DMS153 treated with DMSO at 0.1 percent for 48 hours (cell line): ENCODE results near the gene CLASP2.
"Not testable (repeated sequence)": the region's sequence is repeated elsewhere in the genome, so short reads cannot be mapped to it uniquely, and the experiment has no call there.

Source experiments
- DNase-seq: peaks from one replicate; lab custom pipeline; 2025; ENCODE audit not compliant: unreplicated experiment; lab: John Stamatoyannopoulos, UW

Gene CLASP2

DNA sequence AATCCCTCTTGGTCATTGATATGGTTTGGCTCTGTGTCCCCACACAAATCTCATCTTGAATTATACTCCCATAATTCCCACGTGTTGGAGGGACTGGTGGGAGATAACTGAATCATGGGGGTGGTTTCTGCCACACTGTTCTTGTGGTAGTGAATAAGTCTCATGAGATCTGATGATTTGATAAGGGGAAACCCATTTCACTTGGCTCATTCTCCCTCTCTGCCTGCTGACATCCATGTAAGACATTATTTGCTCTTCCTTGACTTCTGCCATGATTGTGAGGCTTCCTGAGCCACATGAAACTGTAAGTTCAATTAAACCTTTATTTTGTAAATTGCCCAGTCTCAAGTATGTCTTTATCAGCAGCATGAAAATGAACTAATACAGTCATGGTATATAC lies 171.0 kb downstream of the CLASP2 start:
- DNase-seq: no peak

DNA sequence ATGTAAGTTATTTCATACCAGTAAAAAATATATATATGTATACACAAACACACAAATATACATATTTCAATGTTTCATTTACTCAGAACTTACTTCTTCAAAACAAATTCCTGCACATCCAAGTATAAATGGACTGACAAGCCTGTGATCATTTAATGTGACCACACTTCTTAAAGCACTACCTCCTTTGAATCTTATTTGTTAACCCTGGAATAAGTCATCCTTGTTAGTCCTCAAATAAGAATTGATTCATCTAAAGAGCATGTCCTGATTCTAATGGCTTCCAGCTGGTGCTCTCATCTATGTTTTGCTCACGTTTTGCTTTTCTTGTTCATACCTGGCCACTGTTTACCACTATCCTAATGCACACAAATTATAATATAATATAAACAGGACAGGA lies 173.9 kb downstream of the CLASP2 start:
- no peak for DNase-seq

DNA sequence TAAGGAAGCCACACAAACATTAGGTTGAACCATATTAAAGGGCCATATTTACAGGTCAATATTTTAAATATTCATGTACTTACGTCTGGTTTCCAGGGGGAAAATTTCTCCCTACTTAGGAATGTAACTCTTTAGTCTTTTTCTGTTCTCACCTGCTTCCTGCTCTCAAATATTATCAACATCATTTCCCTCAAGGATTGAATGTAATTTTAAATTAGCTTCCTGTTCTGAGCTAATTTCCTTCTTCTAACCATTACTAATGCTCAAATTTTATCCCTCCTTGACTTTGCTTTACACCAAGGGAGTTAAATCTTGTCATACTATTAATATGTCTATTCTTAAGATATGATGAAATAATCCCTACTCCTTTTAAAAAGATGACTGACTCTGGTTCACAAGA lies 174.5 kb downstream of the CLASP2 start:
- no peak for DNase-seq

DNA sequence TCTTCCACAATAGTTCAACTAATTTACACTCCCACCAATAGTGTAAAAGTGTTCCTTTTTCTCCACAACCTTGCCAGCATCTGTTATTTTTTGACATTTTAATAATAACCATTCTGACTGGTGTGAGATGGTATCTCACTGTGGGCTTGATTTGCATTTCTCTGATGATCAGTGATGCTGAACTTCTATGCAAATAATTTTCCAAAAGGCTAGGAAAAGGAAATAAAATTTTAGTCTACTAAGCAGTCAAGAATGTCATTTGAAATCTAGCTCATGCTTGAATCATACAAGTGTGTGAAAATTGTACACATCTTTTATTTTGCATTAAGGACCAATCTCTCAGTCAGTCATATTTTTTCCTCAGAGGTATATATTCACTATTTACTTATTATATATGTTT lies 176.1 kb downstream of the CLASP2 start:
- DNase-seq: no peak

DNA sequence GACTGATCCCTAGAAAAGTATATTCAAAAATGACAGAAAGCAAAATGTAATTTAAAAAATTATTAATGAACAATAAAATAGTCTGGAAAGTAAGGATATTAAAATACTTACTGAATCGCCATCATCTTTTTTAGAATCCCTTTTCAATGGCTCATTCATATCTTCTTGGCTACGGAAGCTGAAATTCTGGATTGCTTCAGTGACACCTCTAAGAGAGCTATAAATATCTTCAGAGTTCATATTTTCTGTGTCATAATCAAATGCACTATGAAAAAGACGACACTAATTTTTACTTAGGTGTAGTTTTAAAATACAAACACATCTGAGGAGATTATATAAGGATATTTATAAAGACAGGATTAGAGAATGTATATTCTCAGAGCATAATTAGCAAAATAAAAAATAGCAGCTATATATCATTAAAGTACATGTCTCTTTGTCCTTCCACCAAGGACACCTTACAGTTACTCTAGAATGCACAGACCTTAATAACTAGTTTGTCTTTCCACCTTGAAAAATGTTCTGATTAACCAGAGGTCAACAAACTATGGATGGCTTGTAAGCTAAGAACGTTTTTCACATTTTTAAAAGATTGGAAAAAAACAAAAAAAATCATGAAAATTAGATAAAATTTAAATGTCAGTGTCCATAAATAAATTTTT lies 179.2 kb downstream of the CLASP2 start:
- DNase-seq: no peak

DNA sequence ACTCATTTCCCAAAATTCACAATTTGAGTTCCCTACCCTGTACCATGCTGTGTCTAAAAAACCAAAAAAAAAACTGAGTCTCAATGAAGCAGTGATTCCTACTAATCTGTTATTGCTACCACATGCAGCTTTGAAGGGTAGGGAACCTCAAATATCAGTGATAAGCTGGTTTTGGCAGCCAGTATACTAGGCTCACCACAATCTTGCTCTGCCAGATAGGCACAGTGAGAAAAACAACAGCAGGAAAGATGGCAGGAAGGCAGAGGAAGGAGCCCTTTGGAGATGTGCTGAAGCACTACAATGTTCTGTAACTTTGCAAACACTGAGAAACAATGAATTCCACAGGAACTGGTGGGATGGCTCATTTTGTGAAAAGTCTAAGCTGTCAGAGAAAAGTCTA lies 180.9 kb downstream of the CLASP2 start:
- no peak for DNase-seq

DNA sequence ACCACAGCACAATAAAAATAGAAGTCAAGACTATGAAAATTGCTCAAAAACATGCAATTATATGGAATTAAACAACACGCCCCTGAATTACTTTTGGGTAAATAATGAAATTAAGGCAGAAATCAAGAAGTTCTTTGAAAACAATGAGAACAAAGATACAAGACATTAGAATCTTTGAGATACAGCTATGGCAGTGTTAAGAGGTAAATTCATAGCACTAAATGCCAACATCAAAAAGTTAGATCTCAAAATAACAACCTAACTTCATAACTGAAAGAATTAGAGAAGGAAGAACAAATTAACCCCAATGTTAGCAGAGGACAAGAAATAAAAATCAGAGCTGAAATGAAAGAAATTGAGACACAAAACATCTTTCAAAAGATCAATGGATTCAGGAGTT lies 191.3 kb downstream of the CLASP2 start:
- no peak for DNase-seq

DNA sequence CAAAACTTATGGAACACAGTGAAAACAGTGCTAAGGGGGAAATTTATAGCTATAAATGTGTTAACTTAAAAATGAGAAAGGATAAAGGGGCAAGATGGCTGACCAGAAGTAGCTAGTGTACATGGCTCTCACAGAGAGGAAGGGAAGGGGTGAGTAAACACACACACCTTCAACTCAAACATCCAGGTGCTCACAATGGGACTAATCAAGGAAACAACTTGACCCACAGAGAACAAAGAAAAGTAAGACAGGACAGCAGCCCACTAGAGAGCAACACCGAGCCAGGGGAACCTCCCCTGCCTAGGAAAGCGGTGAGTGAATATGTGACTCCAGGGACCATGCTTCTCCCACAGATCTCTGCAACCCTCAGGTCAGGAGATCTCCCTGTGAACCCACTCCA lies 192.8 kb downstream of the CLASP2 start:
- no peak for DNase-seq

DNA sequence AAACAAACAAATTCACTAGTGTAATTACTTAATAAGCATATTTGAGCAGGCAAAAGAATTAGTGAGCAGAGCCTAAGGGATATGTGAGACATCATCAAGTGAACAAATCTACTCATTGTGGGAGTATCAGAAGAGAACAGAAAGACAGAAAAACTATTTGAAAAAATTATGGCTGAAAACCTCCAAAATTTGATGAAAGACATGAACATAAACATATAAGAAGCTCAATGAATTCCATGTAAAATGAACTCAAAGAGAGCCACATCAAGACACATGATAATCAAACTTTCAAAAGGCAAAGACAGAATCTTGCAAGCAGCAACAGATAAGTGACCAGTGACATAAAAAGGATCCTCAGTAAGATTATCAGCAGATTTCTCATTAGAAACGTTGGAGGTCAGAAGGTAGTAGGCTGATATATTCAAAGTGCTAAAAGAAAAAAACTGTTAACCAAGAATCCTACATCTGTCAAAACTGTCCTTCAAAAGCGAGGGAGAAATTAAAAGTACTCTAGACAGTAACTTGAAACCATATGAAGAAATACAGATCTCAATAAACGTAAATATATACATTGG lies 194.9 kb downstream of the CLASP2 start:
- no peak for DNase-seq

DNA sequence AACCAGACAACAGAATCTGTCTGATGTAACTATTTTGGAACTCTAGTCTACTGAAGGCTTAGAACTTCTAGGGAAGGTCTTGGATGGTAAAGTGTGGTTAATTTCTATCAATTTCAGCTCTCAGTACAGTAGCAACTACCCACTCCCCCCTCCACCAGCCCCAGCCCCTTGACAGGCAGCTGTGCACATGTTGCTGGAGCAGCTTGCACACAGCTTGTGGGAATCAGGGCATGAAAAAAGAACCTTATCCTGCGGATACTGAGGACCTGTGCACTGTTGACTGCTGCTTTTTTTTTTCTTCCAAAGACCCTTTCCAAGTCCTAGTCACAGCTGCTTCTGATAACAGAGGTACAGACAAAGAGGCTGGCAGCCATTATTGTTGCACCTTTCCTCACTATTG lies 196.3 kb downstream of the CLASP2 start:
- no peak for DNase-seq

DNA sequence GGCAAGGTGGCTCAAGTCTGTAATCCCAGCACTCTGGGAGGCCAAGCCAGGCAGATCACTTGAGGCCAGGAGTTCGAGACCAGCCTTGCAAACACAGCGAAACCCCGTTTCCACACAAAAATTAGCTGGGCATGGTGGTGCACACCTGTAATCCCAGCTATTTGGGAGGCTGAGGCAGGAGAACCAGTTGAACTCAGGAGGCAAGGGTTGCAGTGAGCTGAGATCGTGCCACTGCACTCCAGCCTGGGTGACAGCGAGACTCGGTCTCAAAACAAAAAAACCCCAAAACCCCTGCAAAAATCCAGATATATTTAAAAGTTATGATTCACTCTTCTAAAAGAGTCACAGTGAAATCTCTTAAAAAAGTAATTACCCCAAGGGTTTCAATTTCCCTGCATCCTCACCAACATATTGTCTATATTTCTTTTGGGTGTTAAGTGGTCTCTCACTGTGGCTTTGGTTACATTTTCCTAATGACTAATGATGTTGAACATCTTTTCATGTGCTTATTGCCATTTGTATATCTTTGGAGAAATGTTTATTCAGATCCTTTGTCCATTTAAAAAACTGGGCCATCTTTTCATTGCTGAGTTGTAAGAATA lies 204.7 kb downstream of the CLASP2 start:
- no peak for DNase-seq

DNA sequence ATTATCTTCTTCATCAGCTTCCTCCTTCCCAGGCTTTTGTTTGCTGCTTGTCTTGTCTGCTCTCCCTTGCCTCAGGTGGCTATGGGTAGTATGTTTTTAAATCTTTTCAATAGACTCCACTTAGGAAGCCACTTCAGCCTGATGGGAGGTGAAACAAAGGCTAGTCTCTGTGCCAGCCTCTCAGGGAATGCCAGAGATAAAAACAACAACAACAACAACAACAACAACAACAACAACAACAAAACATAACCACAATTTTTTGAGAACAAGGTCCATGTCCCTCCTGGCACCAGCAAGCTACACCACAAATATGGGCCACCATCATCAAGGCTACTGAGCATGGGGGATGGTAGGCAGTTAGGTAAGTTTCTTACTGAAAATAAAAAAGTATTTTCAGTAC lies 213.0 kb downstream of the CLASP2 start:
- DNase-seq: no peak

DNA sequence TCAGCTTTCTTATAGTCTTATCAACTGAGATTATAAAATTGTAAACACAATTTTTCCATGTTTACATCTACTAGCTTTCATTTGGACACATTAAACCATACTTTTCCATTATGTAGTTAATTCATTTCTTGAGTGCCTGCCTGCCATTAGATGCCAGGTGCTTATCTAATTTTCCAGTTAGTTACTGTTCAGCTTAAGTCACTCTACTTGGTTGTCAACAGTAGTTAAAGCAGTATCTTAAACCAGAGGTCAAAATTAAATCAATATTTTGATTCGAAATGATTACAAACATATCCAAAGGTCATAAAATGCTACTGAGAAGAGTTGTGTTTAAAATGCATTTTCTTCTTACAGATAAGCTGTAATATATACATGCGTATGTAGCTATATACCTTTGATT lies 221.6 kb downstream of the CLASP2 start:
- DNase-seq: no peak

DNA sequence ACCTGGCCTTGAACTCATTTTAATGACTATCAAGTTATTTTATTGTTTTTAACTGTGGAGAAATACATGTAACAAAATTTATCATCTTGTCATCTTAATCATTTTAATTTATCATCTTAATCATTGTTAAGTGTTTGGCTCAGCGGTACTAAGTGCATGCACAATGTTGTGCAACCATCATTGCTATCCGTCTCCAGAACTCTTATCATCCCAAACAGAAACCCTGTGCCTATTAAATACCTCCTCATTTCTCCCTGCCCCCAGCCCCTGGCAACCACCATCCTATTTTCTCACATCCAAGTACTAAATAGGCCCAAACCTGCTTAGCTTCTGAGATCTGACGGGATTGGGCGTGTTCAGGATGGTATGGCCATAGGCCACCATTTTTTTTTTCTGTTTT lies 226.3 kb downstream of the CLASP2 start:
- DNase-seq: no peak

DNA sequence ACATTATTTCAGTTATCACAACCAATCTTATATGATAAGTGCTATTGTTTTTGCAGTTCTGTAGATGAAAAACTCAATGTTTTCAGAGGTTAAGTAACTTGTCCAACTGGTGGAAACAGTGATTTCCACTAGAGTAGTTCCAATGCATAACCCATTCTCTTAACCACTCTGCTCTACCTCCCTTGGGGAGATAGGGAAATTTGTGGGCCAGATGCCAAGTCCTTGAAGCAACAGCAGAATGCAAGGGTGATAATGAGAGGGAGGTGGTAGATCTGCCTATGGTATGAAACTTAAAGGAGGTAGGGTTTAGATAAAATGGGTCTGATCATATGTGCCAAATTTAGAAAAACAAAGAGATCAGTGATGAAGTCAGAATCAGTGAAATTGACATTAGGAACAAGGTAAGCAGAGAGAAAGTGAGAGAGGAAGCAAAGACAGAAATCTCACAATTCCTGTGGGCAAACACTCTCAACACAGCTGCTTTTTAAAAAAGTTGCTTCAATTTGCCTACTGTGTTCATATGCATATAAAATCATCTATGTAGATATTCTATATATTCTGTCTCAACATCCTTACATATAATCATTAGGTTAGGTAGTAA lies 227.3 kb downstream of the CLASP2 start:
- no peak for DNase-seq

DNA sequence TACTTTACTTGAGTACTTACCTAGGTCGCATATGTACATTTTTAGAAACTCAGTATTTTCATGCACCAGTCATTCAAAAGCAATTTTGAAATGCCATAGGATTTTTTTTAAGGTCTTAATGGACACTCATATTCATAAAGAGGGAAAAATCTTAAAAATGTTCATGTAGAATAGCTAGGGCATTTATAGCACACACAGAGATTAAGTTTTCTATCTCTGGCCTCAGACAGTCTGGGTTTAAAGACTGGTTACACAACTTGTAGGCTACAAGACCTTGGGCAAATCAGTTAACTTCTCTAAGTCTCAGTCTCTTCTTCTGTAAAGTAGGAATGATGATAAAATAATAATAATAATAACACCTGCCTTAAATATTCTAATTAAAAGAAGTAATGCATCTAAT lies 229.4 kb downstream of the CLASP2 start:
- DNase-seq: no peak

DNA sequence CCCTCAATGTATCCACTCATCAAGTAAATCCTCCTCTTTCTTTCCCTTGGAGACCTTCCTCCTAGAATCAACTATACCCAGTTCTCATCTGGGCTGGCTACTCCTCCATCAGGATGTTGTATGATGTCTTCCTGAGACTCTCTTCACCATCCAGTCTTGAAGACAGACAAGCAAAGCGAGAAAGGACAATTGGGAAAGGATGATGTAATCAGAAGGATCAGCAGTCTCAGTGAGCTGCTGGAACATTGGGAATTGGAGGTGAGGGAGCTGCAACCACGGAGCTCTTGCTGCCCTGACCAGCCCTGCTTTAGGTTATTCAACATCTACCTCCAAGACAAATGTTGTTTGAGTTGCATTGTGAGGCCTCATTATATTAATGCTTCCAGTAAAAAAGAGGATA lies 229.8 kb downstream of the CLASP2 start:
- no peak for DNase-seq

DNA sequence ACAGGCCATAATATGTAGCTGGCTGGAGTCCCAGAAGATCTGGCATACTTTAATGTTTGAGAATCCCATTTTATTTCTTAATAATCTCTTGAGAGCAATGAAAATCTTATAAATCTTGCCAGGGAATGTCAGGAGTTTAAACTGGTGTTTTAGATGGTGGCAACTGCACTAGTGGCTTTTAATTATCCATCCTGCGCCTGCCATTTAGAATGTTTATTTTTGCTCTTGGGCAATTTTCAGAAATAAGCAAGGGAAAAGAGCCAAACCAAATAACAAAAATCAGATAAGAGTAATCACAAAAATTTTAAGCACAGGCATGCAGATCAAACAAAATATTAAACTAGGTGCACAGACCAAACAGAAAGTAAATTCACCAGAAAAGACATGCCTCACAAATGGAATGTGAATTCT lies 235.9 kb downstream of the CLASP2 start:
- no peak for DNase-seq

DNA sequence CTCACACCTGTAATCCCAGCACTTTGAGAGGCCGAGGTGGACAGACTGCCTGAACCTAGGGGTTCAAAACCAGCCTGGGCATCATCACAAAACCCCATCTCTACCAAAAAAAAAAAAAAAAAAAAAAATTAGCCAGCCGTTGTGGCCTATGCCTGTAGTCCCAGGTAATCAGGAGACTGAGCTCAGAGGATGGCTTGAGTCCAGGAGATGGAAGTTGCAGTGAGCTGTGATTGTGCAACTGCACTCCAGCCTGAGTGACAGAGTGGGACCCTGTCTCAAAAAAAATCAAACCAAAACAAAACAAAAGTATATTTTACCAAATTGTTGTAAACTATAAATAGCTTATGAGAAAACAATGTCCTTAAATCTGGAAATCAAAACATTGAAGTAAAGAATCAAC lies 243.2 kb downstream of the CLASP2 start:
- DNase-seq: no peak

DNA sequence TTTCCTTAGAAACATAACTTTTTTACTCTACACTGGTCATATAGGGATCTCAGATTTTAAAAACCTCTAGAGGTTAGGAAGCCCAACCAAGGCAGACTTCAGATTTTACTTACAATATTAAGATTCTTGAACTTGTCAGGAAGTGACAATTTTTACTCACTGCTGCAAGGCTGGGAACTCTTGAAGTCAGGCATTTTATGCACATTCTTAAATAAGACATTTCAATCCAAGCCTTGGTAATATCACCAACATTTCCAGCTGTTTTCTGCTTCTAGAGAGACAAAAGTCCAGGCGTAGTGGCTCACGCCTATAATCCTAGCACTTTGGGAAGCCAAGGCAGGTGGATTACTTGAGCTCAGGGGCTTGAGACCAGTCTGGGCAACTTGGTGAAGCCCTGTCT lies 244.2 kb downstream of the CLASP2 start:
- no peak for DNase-seq

DNA sequence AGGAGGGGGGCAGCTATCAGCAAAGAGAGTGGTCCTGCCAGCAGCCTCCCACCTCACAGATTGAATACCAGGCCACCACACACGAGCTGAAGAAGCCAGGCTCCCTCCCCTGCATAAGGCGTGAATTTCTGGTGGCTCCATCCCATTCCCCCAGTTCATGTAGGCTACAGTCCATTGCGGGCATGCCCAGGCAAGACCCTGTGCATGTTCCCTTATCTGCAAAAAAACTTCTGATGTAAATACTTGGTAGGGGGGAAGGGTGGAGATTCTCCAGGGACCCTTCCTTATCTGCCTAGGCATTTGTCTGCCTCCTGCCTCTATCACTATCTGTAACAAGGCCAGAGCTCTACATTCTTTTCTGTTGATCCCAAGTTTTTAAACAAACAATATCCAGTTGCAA lies 250.3 kb downstream of the CLASP2 start:
- DNase-seq: no peak

DNA sequence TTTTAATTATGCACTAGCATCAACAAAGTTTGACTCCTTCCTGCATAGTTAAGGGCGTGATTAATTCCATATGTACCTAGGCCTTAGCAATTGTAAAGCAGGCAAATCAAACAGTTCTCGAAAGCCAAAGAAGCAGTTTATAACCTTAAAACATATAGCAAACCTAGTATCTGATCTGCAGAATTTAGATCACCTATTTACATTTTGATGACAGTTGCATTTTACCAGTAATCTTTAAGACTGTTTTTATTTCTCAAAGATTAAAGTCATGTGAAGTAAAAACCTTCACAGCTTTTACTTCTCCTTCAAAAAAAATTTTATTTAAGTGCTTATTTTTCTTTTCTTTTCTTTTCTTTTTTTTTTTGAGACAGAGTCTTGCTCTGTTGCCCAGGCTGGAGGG lies 257.0 kb downstream of the CLASP2 start:
- no peak for DNase-seq

DNA sequence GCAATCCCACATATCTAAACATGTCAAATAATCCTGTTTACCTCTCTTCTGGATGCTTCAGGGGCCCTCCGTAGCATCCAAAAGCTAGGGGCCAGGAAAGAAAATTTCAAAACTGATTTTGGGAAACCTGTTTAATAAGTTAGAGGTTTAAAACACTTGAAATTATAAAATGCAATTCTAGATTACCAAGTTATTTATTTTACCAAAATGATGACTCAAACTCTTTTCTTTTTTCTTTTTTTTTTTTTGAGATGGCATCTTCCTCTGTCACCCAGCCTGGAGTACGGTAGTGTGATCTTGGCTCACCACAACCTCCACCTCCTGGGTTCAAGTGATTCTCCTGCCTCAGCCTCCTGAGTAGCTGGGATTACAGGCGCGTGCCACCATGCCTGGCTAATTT lies 258.5 kb downstream of the CLASP2 start:
- not testable (repeated sequence) for DNase-seq
